ENCODE results near the gene TUBAL3.

The TUBAL3 gene

GRCh38 chr10:5404208-5405041 lies at the start of gene TUBAL3:
Gene TUBAL3, minus strand, starts transcription at chr10:5404828. Its CDS starts 36 bp downstream, at chr10:5404792.
- no peak for DNase-seq

- no peak for DNase-seq
Measured at GRCh38 chr10:5453749-5454489, 49.3 kb upstream of the TUBAL3 start.

GRCh38 chr10:5450605-5451384 lies 46.2 kb upstream of the TUBAL3 start:
- no peak for DNase-seq

GRCh38 chr10:5449823-5450222 lies 45.2 kb upstream of the TUBAL3 start:
- no peak for DNase-seq

- no peak for DNase-seq
Measured at GRCh38 chr10:5449227-5449626, 44.6 kb upstream of the TUBAL3 start.

- no peak for DNase-seq
Measured at GRCh38 chr10:5448333-5449001, 43.8 kb upstream of the TUBAL3 start.

GRCh38 chr10:5447611-5448071 lies 43.0 kb upstream of the TUBAL3 start:
- DNase-seq, result no peak

GRCh38 chr10:5447056-5447455 lies 42.4 kb upstream of the TUBAL3 start:
- no peak for DNase-seq

GRCh38 chr10:5446390-5446926 lies 41.8 kb upstream of the TUBAL3 start:
- peak; percentile 82 for DNase-seq

GRCh38 chr10:5445006-5445405 lies 40.4 kb upstream of the TUBAL3 start:
- DNase-seq, result peak; percentile 50

GRCh38 chr10:5443429-5443828 lies 38.8 kb upstream of the TUBAL3 start:
- no peak for DNase-seq

- DNase-seq, result no peak
Measured at GRCh38 chr10:5442990-5443370, 38.4 kb upstream of the TUBAL3 start.

- DNase-seq, result peak; percentile 31
Measured at GRCh38 chr10:5442065-5442989, 37.7 kb upstream of the TUBAL3 start.

GRCh38 chr10:5441106-5441505 lies 36.5 kb upstream of the TUBAL3 start:
- DNase-seq, result no peak

- no peak for DNase-seq
Measured at GRCh38 chr10:5440206-5440605, 35.6 kb upstream of the TUBAL3 start.

GRCh38 chr10:5435328-5435727 lies 30.7 kb upstream of the TUBAL3 start:
- DNase-seq, result no peak

GRCh38 chr10:5434017-5434753 lies 29.6 kb upstream of the TUBAL3 start:
- DNase-seq, result peak; percentile 52

GRCh38 chr10:5433182-5433581 lies 28.6 kb upstream of the TUBAL3 start:
- DNase-seq, result no peak

- DNase-seq, result peak; percentile 68
Measured at GRCh38 chr10:5428133-5428532, 23.5 kb upstream of the TUBAL3 start.

GRCh38 chr10:5424751-5425150 lies 20.1 kb upstream of the TUBAL3 start:
- DNase-seq, result no peak

- DNase-seq, result no peak
Measured at GRCh38 chr10:5423771-5424170, 19.1 kb upstream of the TUBAL3 start.

All from NCI-H69 (cell line).